ENCODE data around the gene CDH12. TPM values are rescaled to one million over a fixed set of nuclear protein-coding genes. Genes with fewer than 3 reads are reported as not detected.

The CDH12 gene
- total and polyA plus RNA-seq, 2 donors (not counting 3 experiments of a cell fraction or from before 2014, with no cell fraction given) = 0.03 TPM; not detected in 1

DNA sequence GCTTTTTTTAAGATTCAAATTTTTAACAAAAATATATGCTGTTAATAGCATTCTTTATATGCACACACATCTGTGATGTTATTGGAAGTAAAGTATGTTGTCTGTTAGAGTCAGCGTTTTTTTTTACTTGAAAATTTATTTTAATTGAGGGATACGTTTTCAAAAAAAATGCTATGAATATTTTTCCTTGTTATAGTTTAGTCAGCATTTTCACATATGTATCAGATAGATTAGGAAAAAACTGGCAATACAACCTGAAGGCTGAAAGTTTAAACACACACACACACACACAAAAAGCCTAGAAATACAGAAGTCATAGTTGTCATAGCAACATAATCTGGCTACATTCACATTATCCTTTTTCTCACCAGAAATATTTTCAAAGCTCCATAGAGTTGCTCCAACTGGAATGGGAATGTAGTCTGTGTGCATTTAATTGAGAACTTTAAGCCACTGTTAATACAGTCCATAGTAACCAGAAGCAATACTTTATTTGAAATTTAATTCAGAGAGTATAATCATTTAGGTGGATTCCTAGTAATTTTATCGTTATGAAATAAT lies 116.6 kb downstream of the CDH12 start:
- TF ChIP-seq, protein P1, sequence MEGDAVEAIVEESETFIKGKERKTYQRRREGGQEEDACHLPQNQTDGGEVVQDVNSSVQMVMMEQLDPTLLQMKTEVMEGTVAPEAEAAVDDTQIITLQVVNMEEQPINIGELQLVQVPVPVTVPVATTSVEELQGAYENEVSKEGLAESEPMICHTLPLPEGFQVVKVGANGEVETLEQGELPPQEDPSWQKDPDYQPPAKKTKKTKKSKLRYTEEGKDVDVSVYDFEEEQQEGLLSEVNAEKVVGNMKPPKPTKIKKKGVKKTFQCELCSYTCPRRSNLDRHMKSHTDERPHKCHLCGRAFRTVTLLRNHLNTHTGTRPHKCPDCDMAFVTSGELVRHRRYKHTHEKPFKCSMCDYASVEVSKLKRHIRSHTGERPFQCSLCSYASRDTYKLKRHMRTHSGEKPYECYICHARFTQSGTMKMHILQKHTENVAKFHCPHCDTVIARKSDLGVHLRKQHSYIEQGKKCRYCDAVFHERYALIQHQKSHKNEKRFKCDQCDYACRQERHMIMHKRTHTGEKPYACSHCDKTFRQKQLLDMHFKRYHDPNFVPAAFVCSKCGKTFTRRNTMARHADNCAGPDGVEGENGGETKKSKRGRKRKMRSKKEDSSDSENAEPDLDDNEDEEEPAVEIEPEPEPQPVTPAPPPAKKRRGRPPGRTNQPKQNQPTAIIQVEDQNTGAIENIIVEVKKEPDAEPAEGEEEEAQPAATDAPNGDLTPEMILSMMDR (IDR thresholded peaks at IDR 0.05; ENCODE audit: extremely low read depth in 1 of 2, insufficient read depth in 1 of 2, low read depth in 1 of 2, low read length in 2 of 2) = no peak
- no peak for TF ChIP-seq MYC (IDR thresholded peaks at IDR 0.05; ENCODE audit: low read depth, low read length)
- no peak for TF ChIP-seq EZH2 (IDR thresholded peaks at IDR 0.05; ENCODE audit: borderline replicate concordance, low read depth, low read length, severe bottlenecking)
- TF ChIP-seq FOS (IDR thresholded peaks at IDR 0.05; ENCODE audit: borderline replicate concordance, insufficient read depth, low read length) = no peak
- no peak for TF ChIP-seq JUN (IDR thresholded peaks at IDR 0.05; ENCODE audit: borderline replicate concordance, insufficient read depth, insufficient read length, low read depth)
- no peak for TF ChIP-seq POLR2A (IDR thresholded peaks at IDR 0.05; ENCODE audit: low read depth, low read length)
- TF ChIP-seq MAX (IDR thresholded peaks at IDR 0.05; ENCODE audit: insufficient read depth, insufficient read length) = no peak
- no peak for TF ChIP-seq POLR2AphosphoS5 (IDR thresholded peaks at IDR 0.05; ENCODE audit: insufficient read depth, low read depth, low read length)
- no peak for TF ChIP-seq GATA2 (IDR thresholded peaks at IDR 0.05; ENCODE audit: insufficient read depth, insufficient read length, low read depth, low read length)
- ChIA-PET CTCF (no interaction called here), POLR2A (no interaction called here)
- DNase-seq (ENCODE audit: low read depth, low spot score) = no peak
- no TSS peak for BruUV-seq (replicated peaks)
- H3K4me3 ChIP-seq (replicated peaks in 1 of 3; ENCODE audit: insufficient read depth in 1 of 3, low read depth in 1 of 3, low read length in 3 of 3) = no peak overlapping the region
- no peaks in the 10 kb centered on the region for H3K4me1 ChIP-seq (ENCODE audit: control insufficient read depth, extremely low read depth, insufficient read depth, low read length)
- no peaks in the 10 kb centered on the region for H3K9me3 ChIP-seq (replicated peaks; ENCODE audit: control insufficient read depth, insufficient read depth, low read length)
- intact Hi-C loops (cut with micrococcal nuclease) = no loop called here
- no peak overlapping the region for H2AFZ ChIP-seq (ENCODE audit: low read depth, low read length)
- no peak overlapping the region for H3K9ac ChIP-seq (replicated peaks; ENCODE audit: extremely low read depth, insufficient read depth, low read length)
- no peak overlapping the region for H3K27ac ChIP-seq (ENCODE audit: insufficient read depth, low read depth, low read length)
- no peaks in the 10 kb centered on the region for H3K36me3 ChIP-seq (ENCODE audit: control insufficient read depth in 2 of 2, extremely low read depth in 1 of 2, insufficient read depth in 2 of 2, low read length in 2 of 2)
- H3K27me3 ChIP-seq (ENCODE audit: control insufficient read depth in 2 of 2, insufficient read depth in 2 of 2, low read length in 2 of 2) = no peaks in the 10 kb centered on the region
- no peak for FAIRE-seq
- dilution Hi-C loops (cut with MboI; ENCODE audit: extremely low pct_ligation_motif_present, low sequenced_read_pairs) = no loop called here
- H3K9me1 ChIP-seq (replicated peaks; ENCODE audit: control insufficient read depth, extremely low read depth, insufficient read depth, low read length) = no peaks in the 10 kb centered on the region
- no peak overlapping the region for H3K4me2 ChIP-seq (ENCODE audit: insufficient read depth, low read length)
- no peaks in the 10 kb centered on the region for H3K79me2 ChIP-seq (ENCODE audit: control insufficient read depth, insufficient read depth, low read length)
- no peaks in the 10 kb centered on the region for H4K20me1 ChIP-seq (replicated peaks; ENCODE audit: control insufficient read depth, extremely low read depth, insufficient read depth, low read length)

All from endothelial cell of umbilical vein (primary cell).